ENCODE measurements around the gene C2CD2.

The C2CD2 gene

GRCh38 chr21:41836166-41837015, 117.4 kb downstream of the C2CD2 start:
- no peak for DNase-seq

DNA sequence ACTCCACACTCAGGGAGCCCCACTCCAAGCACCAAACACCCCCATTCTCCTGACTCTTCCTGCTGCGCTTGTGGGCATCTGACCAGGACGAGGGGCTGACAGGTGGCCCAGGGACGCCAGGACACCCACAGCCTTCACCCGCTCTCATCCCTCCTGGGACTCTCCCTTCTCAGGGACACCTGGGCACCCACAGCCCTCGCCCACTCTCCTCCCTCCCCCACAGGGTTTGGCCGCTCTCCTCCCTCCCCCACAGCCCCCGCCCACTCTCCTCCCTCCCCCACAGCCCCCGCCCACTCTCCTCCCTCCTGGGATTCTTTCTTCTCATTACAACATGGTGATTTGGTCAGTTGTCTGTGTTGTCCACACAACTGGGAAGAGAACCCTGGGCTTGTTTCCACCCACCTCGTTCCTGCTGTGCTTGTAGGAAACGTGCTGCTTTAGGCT, 118.1 kb downstream of the C2CD2 start:
- DNase-seq = no peak

All from CD4-positive, alpha-beta T cell treated with Interleukin-1 beta for 1 hour (primary cell).